ENCODE measurements around the gene CASP10. TPM values are rescaled to one million over a fixed set of nuclear protein-coding genes. Genes with fewer than 3 reads are reported as not detected.
A peak's percentile ranks its signal among the peaks of the same experiment; 100 is the strongest.

CASP10 gene
- total RNA-seq, 1 donor from 2014 or later = 31.6 TPM

GRCh38 chr2:201228912-201229290, 46.0 kb downstream of the CASP10 start:
- intact Hi-C loops (cut with DNase I) = no loop called here
- H3K9me3 ChIP-seq = no peaks in the 10 kb centered on the region
- no peak for ATAC-seq
- no peaks in the 10 kb centered on the region for H3K27me3 ChIP-seq
- H3K27ac ChIP-seq = no peak overlapping the region
- H3K4me3 ChIP-seq = no peak overlapping the region
- DNase-seq = no peak
- H3K4me1 ChIP-seq = peaks cover 19% of the 10 kb centered on the region
- H3K36me3 ChIP-seq = no peaks in the 10 kb centered on the region
- no peak for TF ChIP-seq CTCF (IDR thresholded peaks at IDR 0.05)

GRCh38 chr2:201231781-201232466, 49.0 kb downstream of the CASP10 start:
- peaks cover 45% of the 10 kb centered on the region for H3K4me1 ChIP-seq
- TF ChIP-seq CTCF (IDR thresholded peaks at IDR 0.05) = peak; percentile 95
- no peaks in the 10 kb centered on the region for H3K36me3 ChIP-seq
- peak overlapping the region; percentile 86 for H3K27ac ChIP-seq
- intact Hi-C loops (cut with DNase I) = loop anchor here (10.0 kb wide), 1 partner anchor 133 kb away; no protein-coding TSS in a partner anchor
- no peak overlapping the region for H3K4me3 ChIP-seq
- peak; percentile 93 for ATAC-seq
- no peaks in the 10 kb centered on the region for H3K27me3 ChIP-seq
- no peaks in the 10 kb centered on the region for H3K9me3 ChIP-seq
- peak; percentile 96 for DNase-seq

- no peak for DNase-seq
- no peak for TF ChIP-seq CTCF (IDR thresholded peaks at IDR 0.05)
- peaks cover 49% of the 10 kb centered on the region for H3K4me1 ChIP-seq
- intact Hi-C loops (cut with DNase I) = loop anchor here (10.0 kb wide), 1 partner anchor 132 kb away; no protein-coding TSS in a partner anchor
- H3K4me3 ChIP-seq = no peak overlapping the region
- H3K27ac ChIP-seq = peak overlapping the region; percentile 86
- no peaks in the 10 kb centered on the region for H3K27me3 ChIP-seq
- no peaks in the 10 kb centered on the region for H3K36me3 ChIP-seq
- no peaks in the 10 kb centered on the region for H3K9me3 ChIP-seq
- no peak for ATAC-seq
Observed at GRCh38 chr2:201232467-201232815, 49.5 kb downstream of the CASP10 start.

GRCh38 chr2:201233192-201233811, 50.4 kb downstream of the CASP10 start:
- DNase-seq (peak; percentile 92), ATAC-seq (peak; percentile 94)
- Histone ChIP-seq H3K27me3 (no peaks in the 10 kb centered on the region), H3K36me3 (no peaks in the 10 kb centered on the region), H3K4me3 (peak overlapping the region; percentile 60), H3K9me3 (no peaks in the 10 kb centered on the region), H3K4me1 (peaks cover 55% of the 10 kb centered on the region), H3K27ac (peak overlapping the region; percentile 86)
- intact Hi-C loops (cut with DNase I) = loop anchor here (10.0 kb wide), 1 partner anchor 131 kb away; no protein-coding TSS in a partner anchor
- no peak for TF ChIP-seq CTCF (IDR thresholded peaks at IDR 0.05)

- TF ChIP-seq CTCF (IDR thresholded peaks at IDR 0.05) = no peak
- Histone ChIP-seq H3K4me3 (peak overlapping the region; percentile 60), H3K27me3 (no peaks in the 10 kb centered on the region), H3K4me1 (peaks cover 53% of the 10 kb centered on the region), H3K27ac (peak overlapping the region; percentile 86), H3K9me3 (no peaks in the 10 kb centered on the region), H3K36me3 (no peaks in the 10 kb centered on the region)
- DNase-seq = no peak
- intact Hi-C loops (cut with DNase I) = loop anchor here (10.0 kb wide), 1 partner anchor 131 kb away; no protein-coding TSS in a partner anchor
- ATAC-seq = no peak
Observed at GRCh38 chr2:201233812-201234662, 51.1 kb downstream of the CASP10 start.
